NCI-H2081 (cell line): ENCODE data around the gene FTO.
A peak's percentile ranks its signal among the peaks of the same experiment; 100 is the strongest.

Experiments used
- DNase-seq, 2 experiments: peaks; one replicate each; lab custom pipeline; 2025; lab: John Stamatoyannopoulos, UW

Gene FTO

DNA sequence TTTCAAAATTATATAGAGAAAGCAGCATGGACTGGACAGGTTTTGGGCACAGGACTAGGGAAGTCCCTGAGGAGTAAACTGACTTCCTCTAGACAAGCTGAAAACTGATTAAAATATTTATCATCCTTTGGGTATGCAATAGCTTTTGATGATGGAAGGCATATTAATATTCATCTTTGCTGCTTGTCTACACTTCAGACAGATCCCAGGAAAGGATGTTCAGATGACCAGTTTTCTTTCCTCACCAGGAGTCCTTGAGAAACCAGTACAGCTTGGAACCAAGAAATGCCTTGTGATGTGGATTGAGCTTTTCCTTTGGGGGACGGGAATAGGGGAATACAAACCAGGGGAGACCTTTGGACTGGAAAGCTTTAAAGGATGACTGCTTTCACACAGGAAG, 195.5 kb downstream of the FTO start:
- DNase-seq: no peak

DNA sequence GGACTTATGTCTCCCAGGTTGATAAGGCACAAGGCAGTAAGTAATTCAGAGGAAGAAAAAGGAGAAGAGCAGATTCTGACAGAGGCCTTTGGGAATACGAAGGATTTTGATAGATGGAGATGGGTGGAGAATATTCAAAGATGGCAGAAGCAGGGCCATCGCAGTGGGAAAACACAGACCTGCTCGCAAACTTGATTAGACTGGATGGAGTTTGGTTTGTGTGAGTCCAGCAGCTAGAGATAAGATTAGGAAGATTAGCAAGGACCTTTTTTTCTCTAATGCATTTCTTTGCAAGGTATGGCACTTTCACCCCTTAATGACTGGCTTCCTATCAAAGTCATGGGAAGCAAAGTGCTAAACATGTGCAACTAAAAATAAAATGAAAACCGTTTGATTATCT, 196.7 kb downstream of the FTO start:
- no peak for DNase-seq

DNA sequence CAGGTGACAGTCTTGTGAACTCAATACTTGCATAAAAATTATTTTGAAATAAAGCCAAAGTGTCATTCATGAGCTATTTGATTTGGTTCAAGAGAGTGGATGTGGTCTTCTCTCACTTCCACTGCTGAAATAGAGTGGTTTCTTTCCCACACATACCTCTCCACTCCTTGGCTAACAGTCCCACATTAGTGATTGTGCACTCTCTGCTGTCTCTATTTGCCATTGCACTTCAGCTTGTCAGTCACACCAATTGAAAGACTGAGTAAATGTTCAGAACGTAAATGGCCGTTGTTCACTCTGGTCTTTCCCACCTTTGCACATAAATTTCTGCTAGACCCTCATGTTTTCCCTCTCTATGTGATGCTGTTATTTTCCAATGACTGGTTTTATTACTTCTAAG, 197.5 kb downstream of the FTO start:
- DNase-seq: no peak

DNA sequence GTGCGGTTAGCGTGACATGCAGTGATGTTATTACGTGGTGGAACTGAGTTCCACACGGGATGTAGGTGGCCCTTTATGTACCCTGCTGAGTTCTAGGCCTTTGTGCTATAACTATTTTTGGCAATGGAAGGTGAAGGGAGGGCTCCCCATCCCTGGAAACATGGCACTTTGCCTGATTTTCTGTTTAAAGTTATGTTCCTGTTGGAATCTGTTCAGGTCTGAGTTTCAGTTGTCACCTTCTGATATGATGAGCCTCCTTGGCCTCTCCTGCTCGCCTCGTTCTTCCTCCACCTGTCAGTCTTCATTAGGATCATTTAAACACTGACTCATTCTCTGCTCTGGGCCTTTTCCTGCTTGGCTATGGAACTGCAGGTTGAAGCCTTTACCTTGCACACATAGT, 200.6 kb downstream of the FTO start:
- DNase-seq: no peak

DNA sequence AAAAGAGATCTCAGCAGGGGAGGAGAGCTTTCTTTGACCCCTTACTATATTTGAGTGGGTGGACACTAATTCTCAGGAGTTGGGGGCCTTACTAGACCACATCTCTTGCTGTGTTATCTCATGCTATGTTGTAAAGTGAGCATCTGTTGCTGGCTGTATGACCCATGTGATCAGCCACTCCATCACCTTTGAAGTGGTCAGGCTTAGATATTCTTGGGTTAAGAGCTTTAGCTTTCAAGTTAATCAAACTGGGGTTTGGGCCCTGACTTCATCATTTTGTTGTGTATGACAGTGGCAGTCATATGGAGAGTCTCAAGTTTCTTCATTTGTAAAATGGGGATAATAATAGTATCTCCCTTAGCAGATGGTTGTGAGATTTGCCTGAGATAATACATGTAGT, 201.1 kb downstream of the FTO start:
- DNase-seq: no peak

DNA sequence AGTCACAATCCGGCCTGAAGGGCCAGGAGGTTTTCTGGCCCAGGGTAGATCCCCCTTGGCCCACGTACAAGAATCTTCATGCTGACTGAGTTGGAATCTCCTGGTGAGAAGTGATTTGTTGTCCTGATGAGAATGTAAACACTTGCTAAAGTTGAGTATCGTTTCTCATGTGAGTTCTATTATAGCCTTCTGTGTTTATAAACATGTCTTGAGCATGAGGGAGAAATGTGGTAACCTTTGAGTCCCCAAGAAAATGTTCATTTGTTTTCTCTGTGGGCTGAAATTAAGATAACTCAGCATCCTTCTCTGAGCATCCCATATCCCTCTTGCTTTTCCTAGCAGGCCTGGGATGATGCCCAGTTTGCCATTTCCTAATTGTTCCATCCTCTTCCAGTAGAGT, 204.8 kb downstream of the FTO start:
- DNase-seq: no peak

DNA sequence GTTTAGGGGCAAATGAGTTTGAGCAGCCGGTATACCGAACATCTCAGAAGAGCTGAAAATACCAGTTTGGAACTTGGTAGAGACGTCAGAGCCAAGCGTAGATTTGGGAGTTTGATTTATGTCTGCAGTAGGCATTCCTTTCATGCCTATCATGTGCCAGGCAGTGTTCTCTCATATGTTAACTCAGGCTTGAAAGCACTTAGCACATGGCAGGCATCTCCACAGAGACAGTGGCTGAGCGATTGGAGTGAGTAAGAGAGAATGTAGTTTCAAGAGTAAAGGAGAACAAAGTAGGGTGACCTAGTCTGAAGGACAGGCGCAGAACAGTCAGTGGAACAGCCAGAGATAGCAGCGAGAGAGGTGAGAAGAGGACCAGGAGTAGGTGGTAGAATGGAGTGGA, 207.0 kb downstream of the FTO start:
- DNase-seq: no peak

DNA sequence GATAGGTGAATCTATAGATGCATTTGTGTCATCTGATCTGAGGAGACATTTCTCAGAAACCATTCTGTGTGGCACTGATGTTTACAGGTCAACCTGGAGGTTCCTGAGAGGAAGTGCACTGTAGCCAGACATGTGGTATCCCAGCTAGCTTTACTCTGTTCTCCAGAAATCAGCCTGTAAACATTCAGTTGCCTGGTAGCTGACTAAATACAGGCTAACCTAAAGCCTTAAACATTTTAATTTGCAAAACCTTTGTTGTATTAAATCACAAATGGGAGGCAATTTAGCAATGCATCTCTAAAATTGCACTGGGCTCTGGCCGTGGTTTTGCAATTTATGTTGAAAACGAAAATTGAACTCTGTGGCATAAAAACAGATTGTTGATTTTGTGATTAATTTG, 207.6 kb downstream of the FTO start:
- no peak for DNase-seq

DNA sequence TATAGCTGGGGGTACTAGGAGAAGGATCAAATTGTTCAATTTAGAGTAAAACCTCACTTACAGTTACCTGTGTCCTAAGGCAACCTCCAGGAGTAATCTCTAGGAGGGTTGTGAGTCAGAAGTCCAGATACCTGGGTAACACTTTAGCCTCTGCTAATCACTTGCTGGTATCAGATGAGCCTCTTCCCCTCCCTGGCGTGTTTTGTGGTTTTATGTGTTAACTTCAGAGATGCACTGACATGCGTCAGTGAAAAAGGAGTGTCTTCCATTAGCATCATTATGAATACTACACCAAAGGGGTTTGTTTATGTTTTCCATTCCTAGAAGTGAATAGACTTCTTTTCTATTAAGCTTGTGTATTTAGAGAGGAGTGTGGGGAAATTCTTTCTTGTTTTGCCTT, 208.2 kb downstream of the FTO start:
- no peak for DNase-seq

DNA sequence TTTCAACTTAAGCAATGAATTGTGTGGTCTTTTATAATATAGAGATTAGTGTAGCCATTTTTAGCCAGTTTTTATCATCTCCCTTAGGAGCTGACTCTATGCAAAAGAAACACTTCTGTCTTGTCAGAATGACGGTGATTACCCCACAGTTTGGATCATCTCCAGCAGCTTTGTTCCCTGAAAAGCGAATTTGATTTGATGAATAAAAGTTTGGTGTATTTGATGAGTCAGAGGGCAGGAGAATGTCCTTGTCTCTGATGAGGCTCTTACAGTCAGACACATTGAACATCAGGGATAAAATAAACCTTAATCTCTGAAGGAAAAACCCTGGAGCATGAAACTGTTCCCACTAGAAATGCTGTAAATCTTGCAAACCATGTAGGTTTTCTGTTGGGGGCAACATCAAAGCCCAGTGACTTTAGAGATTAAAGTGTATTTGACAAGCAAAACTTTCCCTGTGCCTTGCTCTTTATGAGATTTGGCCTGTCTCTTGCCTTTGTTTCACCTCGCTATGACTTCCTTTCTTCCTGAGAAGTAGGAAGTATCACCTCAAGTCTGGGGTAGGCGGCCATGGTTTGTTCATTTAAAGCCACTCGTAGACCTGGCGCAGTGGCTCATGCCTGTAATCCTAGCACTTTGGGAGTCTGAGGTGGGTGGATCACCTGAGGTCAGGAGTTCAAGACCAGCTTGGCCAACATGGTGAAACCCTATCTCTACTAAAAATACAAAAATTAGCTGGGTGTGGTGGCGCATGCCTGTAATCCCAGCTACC, 209.3 kb downstream of the FTO start:
- no peak for DNase-seq

DNA sequence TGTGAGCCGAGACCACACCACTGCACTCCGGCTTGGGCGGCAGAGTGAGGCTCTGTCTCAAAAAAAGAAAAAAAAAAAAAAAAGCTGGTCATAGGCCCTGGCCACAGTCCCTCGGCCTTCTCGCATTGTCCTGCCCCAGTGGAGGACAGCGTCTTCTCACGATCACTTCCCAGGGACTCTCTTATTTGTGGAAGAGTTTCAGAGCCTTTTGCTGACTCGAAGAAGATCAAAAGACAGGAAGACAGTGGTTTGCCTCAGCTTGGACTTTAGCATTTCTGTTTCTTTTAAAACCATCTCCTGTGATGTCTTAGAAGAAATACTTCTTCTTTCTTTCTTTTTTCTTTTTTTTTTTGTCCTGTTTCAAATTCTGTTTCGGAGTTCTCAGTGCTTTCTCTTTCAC, 210.0 kb downstream of the FTO start:
- DNase-seq: no peak

DNA sequence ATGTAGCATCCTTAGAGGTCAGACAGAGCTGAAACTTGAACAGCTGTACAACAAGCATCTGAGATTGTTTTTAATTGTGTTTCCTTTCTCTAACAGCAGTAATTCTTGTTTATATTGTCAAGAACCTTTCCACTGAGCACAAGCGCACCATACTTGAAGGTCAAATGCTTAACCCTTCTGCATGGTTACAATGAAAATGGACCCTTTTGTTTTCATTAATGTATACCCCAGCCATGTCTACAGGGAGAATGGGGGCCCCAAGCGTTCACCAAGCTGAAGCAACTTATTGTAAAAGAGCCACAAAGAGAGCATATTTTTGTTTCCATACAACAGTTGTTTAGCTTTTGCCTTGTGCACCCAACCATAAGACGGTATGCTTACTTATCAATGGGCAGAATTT, 210.8 kb downstream of the FTO start:
- no peak for DNase-seq

DNA sequence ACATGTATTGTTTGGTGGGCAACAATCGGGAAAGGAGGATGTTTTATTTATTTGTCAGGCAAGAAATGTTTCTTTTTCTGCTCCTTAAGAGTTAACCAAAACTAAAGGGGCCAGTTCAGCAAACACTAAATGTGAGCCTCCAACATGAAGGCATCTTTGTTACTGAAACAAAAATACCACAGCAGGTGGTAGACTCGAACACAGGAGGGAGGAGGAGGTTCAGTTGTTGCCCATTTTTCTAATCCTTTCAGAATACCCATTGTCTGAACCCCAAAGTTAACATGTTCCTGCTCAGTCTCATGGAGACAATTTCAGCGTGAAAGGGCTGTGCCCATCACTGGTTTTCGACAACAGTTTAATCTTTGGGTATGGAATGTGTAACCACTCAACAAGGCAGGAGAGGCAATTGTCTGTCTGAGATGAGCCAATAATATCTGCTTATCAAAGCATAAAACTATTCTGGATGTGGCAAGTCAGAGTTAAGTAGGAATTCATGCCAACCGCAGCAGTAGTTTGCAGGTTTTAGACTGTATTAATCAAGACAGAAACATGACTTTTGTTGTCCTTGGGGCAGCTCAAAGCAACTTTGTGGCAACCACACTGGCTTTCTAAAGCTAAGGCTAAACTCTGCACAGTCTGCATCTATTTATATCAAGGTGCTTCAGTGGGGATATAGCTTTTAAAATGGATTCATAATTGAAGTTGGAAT, 211.7 kb downstream of the FTO start:
- no peak for DNase-seq

DNA sequence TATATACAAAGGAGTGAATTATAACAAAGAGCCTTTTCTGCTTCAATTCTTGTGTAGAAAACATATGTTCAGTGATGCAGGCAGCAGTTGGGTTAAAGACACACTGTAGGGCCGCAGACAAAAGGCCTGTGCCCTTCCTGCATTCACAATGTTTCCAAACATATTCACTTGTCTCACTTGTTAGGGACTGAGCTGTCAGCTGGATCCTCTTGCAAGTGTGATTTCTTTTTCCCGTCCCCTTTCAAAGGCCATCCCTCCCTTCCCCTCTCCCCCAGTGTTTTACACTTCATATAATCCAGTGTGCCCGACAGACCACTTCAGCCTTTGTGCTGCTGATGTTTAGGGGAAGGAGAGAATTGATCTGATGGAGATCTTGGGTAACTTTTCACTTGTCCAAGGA, 217.0 kb downstream of the FTO start:
- no peak for DNase-seq

DNA sequence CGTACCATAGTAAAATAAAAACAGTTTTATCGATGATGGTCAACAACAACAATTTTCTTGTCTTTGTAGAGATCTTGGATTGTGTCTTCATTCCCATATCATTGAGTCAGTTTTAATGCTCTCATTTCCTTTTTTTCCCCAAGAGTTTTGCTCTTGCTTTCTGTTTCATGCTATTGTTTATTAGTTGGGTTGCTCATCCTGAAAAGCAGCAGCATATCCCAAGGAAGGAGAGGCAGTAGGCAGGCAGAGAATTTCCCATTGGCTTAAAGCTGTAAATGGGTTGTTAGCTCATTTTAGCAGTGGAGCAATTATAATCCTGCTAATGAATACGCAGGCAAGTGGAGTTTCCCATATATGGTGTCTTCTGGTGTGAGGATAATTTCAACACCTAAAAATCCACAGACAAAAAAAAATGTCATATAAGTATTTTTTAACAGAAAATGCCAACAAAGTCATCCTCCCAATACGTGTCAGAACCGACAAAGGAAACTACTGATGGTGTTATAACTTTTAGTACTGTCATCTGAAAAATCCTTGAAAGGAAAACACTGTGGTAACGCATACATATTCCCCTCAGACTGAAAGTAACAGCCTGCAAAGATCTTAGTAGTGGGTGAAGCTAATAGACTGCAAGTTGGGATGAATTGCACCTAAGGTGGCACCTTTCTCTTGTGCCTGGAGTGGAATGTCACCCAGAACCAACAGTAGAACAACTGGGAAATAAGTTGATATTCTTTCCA, 218.3 kb downstream of the FTO start:
- DNase-seq: no peak

DNA sequence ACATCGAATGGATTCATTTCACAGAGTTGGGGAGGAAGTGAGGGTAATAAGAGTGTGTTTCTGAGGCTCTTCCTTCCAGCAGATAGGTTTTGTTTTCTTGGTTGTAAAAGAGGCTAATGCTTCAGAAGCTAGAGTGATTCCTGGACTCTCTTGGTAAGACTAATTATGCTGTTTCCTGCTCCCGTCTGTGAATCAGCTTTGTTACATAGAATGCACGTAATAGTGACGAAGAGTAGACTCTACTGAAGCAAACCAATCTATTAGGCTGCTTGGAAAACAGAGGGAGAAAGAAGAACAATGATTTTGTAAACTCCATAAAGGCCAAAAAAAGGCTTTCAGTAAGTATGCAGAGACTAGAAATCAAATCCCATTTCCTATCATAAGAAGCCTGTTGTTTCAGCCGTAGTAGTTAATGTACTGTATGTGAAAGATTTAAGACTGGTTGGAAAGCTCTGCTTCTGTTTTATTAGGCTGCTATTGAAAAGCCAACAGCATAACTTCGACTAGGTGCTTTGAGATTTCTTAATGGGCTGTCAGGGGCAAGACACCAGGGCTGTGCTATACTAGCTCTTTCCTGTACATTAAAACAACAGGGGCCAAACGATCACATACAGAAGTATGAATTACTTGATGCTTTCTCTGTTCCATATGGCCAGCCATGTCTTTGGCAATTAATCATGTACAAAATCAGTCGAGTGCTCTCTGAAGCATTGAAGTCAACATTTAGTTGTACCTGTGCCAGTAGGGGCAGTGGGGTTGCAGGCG, 219.0 kb downstream of the FTO start:
- peak in 1 of 2 experiments; percentile 59 for DNase-seq

DNA sequence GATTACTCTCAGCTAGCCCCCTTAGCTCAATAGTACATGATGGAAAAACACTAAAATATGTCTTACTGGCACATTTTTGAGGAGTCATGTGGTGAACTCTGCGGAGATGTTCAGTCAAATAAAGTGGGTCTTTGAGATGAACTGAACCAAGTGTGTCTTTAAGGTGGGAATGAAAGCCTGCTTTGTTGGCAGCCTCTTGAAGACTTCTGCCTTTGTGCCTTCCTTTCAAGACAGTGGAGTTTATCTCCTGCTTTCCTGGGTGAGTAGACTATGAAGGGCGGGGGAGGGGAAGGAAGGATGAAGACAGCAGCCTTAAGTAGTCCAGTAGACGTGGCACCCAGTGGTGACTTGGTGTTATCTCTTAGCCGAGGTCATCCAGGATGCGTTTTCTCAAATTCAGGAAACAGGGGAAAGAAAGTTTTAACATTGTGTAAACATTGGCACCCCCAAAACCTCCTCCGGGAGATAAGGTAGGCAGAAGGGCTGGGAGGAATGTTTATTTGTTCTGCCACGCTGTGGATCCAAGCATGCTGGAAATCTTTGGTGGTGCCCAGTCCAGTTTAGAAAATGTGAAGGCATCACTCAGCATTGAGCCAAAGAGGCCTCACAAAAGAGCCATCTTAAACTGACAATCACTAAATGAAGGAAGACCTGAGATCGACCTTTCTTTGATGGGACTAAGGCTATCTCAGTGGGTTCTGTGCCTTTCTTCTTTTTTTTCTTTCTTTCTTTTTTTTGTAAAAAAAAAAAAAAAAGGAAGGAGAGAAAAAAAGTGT, 220.6 kb downstream of the FTO start:
- DNase-seq: no peak

DNA sequence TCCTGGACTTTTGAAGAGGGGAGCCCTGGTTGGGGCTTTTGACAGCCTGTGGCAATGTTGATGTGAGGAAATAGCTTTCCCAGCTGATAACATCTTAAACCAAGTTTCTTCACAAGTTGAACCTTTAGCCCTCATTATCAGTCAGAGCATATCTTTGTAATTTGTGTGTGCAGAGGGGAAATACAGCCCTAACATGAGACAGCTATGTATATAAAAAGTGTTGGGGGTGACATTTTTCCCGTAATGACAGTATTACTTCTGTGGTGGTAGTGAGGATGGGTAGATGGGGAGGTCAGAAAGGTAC, 221.1 kb downstream of the FTO start:
- DNase-seq: no peak

DNA sequence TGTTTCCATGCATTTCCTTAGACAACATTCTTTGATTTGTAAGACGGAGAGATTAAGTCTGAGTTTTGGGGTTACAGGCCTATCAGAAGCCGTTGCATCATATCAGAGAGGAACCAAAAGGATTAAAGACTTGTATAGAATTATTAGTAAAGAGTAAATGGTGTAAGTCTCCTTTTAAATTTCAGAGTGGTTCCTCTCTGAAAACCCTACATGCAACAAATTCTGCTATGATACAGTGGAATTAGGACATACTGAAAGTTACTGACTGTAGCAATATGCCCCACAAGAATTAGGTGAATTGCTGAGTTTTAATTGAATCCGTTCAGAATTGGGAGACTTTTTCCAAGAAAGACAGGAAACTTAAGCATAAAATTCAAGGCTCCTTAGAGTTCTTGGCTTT, 221.6 kb downstream of the FTO start:
- no peak for DNase-seq

DNA sequence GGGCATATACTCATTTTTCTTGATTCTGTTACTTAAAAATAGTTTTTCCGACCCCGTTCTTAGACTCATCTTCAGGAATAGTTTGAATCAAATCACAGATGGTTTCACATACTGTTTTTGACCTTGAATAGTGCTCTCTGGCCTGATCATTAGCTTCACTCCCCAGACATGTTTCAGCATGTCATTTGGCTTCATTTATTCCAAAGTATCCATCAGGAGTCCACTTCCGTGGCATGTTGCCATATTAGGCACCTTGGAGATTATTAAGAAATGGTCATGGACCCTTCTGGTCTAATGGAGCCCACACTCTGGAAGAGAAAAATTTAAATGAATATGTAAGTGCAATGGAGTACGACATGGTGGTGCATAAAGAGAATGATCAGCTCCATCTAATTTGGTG, 222.3 kb downstream of the FTO start:
- DNase-seq: no peak

DNA sequence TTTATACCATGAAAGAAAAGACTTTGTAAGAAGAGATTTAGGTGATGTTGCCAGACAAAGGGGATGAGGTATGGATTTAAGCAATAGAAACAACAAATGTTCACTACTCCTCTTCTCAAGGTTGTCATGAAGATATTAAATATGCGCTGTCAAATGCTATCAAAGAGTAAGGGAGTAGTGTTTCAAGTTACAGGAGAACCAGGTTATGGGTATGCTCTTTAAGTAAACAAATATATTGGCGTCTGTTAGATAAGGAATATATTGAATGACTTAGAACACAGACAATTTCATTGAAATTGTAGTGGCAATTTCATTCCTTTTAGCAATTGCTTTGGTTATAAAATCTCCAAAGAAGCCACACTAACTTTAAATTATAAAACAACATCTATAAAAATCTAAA, 229.0 kb downstream of the FTO start:
- no peak for DNase-seq

DNA sequence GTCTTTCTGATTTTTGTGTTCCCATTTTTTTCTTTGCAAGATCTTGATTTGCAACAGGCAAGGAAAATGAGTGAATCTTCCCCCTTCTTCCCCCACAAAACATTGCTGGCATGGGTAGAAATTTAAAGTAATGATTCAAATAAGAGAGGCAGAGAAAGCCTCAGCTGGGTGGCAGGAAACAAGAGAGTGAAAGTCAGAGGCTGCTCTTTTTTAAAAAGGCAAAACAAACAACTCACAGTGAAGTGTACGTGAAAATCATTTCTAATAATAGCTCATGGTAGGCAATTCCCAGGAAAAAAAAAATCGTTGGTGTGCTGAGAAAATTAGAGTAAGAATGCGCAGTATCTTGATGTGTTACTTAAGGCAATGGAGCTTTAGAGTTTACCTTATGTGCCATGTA, 229.5 kb downstream of the FTO start:
- DNase-seq: no peak
